ENCODE data around the gene SARM1. TPM values are rescaled to one million over a fixed set of nuclear protein-coding genes. Genes with fewer than 3 reads are reported as not detected.

The SARM1 gene
- total RNA-seq, 1 experiment from 2014 or later: 5.1 TPM

GRCh38 chr17:28372945-28373274 is 1.4 kb downstream of the SARM1 start:
- Histone ChIP-seq H2BK15ac (ENCODE audit: low read depth, low read length) (no peak overlapping the region), H3K27ac (ENCODE audit: insufficient read length, low read depth, low read length) (no peak overlapping the region), H3K23ac (ENCODE audit: insufficient read length, low read depth, low read length) (no peak overlapping the region), H2BK120ac (ENCODE audit: low read depth, low read length, poor library complexity, severe bottlenecking) (no peak overlapping the region), H3K4me2 (ENCODE audit: insufficient read depth, insufficient read length, low read length) (peak overlapping the region; percentile 53), H3K9ac (ENCODE audit: extremely low read depth, insufficient read length, low read length) (no peak overlapping the region), H2BK20ac (ENCODE audit: low read depth, low read length, poor library complexity, severe bottlenecking) (no peak overlapping the region), H3K14ac (ENCODE audit: insufficient read depth, low read length) (no peak overlapping the region), H4K5ac (ENCODE audit: insufficient read length, low read depth, low read length) (no peak overlapping the region), H3K56ac (ENCODE audit: insufficient read length, low read depth, low read length) (no peak overlapping the region), H2AK5ac (ENCODE audit: insufficient read length, low read length) (no peak overlapping the region), H3K18ac (ENCODE audit: insufficient read length, low read depth, low read length) (no peak overlapping the region), H3K79me1 (ENCODE audit: insufficient read depth, low read depth, low read length, poor library complexity, severe bottlenecking) (no peaks in the 10 kb centered on the region), H2BK5ac (ENCODE audit: insufficient read length, low read length) (no peak overlapping the region), H4K20me1 (ENCODE audit: control insufficient read depth, insufficient read depth, insufficient read length) (peaks cover 2% of the 10 kb centered on the region), H3K4me1 (ENCODE audit: insufficient read depth, low read length) (peaks cover 2% of the 10 kb centered on the region; the same call in 1 of the 2 replicates), H3K4ac (ENCODE audit: low read depth, low read length) (no peak overlapping the region), H4K8ac (replicated peaks; ENCODE audit: insufficient read length, low read depth, low read length) (no peak overlapping the region), H2AFZ (ENCODE audit: low read length) (no peak overlapping the region), H3T11ph (ENCODE audit: low read length) (no peak overlapping the region), H3K27me3 (ENCODE audit: insufficient read depth, low read length) (peaks cover 12% of the 10 kb centered on the region; the same call in 1 of the 2 replicates), H3K23me2 (ENCODE audit: insufficient read length, low read depth, low read length, poor library complexity, severe bottlenecking) (peaks cover 10% of the 10 kb centered on the region), H4K91ac (ENCODE audit: insufficient read length, low read depth, low read length) (no peak overlapping the region), H3K9me3 (ENCODE audit: control insufficient read depth, low read depth, low read length) (no peaks in the 10 kb centered on the region), H3K79me2 (ENCODE audit: insufficient read depth, low read length) (no peaks in the 10 kb centered on the region), H2BK12ac (ENCODE audit: insufficient read length, low read depth, low read length) (no peak overlapping the region)
- Mint-ChIP-seq H3K36me3 (ENCODE audit: insufficient read depth in 1 of 3, low read depth in 3 of 3) (peaks cover 0 to 6% (median 2%) of the 10 kb centered on the region in 3 experiments; a peak in 3 of 7 replicates), H3K9me3 (no peaks in the 10 kb centered on the region; a peak in 2 of 5 replicates), H3K4me3 (peak overlapping the region; percentile 57 to 83), H3K4me1 (peaks cover 14 to 21% of the 10 kb centered on the region in 2 experiments), H3K27ac (no peak overlapping the region), H3K27me3 (ENCODE audit: low read depth) (peaks cover 48% of the 10 kb centered on the region)
- TF ChIP-seq CTCF (conservative IDR thresholded peaks at IDR 0.05): no peak
- WGBS (ENCODE audit: extremely low coverage, insufficient read length, low lambda C conversion rate): no CpG with 5 or more reads among the region's 6 CpGs
- DNase-seq: no peak

All from H9 (cell line).